Endothelial cell of umbilical vein (primary cell): ENCODE results near the gene PGAM4.

Source experiments
- CTCF ChIP-seq, 2 donors: IDR thresholded peaks; 1 replicate in 1 of 2; 2 replicates in 1 of 2; pipeline ENCODE4 v1.5.1; 2011; ENCODE audit warnings: low read length in 2 of 2, mild to moderate bottlenecking in 2 of 2, moderate library complexity in 2 of 2, control low read depth in 1 of 2, inconsistent platforms in 1 of 2, low read depth in 1 of 2; ENCODE audit not compliant: insufficient read depth in 1 of 2; ENCODE audit errors: extremely low read depth in 1 of 2
- FOS ChIP-seq: IDR thresholded peaks from 2 replicates; pipeline ENCODE4 v1.6.1; 2011; ENCODE audit warnings: mild to moderate bottlenecking, low read length, moderate library complexity, borderline replicate concordance; ENCODE audit not compliant: insufficient read depth
- JUN ChIP-seq: IDR thresholded peaks from 2 replicates; pipeline ENCODE4 v1.6.1; 2011; ENCODE audit warnings: borderline replicate concordance, low read depth; ENCODE audit not compliant: insufficient read length, insufficient read depth
- POLR2A ChIP-seq: IDR thresholded peaks from 2 replicates; pipeline ENCODE4 v1.6.1; 2012; ENCODE audit warnings: low read depth, mild to moderate bottlenecking, control low read depth, low read length
- POLR2AphosphoS5 ChIP-seq: IDR thresholded peaks from 2 replicates; pipeline ENCODE4 v1.6.1; 2012; ENCODE audit warnings: low read depth, mild to moderate bottlenecking, control low read depth, low read length, moderate library complexity; ENCODE audit not compliant: insufficient read depth

GRCh38 chrX:77945910-77946545 lies 23.4 kb downstream of the PGAM4 start:
- TF ChIP-seq CTCF (IDR thresholded peaks at IDR 0.05; ENCODE audit: extremely low read depth in 1 of 2, insufficient read depth in 1 of 2, low read depth in 1 of 2, low read length in 2 of 2), result no peak
- no peak for TF ChIP-seq FOS
- no peak for TF ChIP-seq POLR2A
- TF ChIP-seq JUN, result no peak
- TF ChIP-seq POLR2AphosphoS5, result no peak
